IMR-90 (cell line): ENCODE data around the gene PIEZO1.

ENCODE experiments used
- POLR2A ChIP-seq: IDR thresholded peaks from 2 replicates; pipeline ENCODE4 v1.6.1; 2012; ENCODE audit warnings: mild to moderate bottlenecking, low read depth, low read length
- RAD21 ChIP-seq: IDR thresholded peaks from 2 replicates; pipeline ENCODE4 v1.6.1; 2012; ENCODE audit warnings: low read length, improper control_type of control experiment
- SMC3 ChIP-seq: fragments of 150-350 bp; IDR thresholded peaks from 2 replicates; pipeline ENCODE4 v1.6.1; 2016; ENCODE audit warnings: low read depth, mild to moderate bottlenecking, antibody characterized with exemption, low read length, moderate library complexity
- TF ChIP-seq, protein P1 (sequence below): conservative IDR thresholded peaks from 2 replicates; pipeline ENCODE4 v1.5.1; 2012; ENCODE audit warnings: mild to moderate bottlenecking, low read depth, low read length, improper control_type of control experiment
- TF ChIP-seq, protein P2 (sequence below): fragments of 150-350 bp; IDR thresholded peaks from 2 replicates; pipeline ENCODE4 v1.6.1; 2017; ENCODE audit warnings: mild to moderate bottlenecking, antibody characterized with exemption, low read length, low read depth

- TF ChIP-seq POLR2A (no peak), RAD21 (no peak), SMC3 (no peak)
- TF ChIP-seq, protein P1, sequence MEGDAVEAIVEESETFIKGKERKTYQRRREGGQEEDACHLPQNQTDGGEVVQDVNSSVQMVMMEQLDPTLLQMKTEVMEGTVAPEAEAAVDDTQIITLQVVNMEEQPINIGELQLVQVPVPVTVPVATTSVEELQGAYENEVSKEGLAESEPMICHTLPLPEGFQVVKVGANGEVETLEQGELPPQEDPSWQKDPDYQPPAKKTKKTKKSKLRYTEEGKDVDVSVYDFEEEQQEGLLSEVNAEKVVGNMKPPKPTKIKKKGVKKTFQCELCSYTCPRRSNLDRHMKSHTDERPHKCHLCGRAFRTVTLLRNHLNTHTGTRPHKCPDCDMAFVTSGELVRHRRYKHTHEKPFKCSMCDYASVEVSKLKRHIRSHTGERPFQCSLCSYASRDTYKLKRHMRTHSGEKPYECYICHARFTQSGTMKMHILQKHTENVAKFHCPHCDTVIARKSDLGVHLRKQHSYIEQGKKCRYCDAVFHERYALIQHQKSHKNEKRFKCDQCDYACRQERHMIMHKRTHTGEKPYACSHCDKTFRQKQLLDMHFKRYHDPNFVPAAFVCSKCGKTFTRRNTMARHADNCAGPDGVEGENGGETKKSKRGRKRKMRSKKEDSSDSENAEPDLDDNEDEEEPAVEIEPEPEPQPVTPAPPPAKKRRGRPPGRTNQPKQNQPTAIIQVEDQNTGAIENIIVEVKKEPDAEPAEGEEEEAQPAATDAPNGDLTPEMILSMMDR: no peak
- TF ChIP-seq, protein P2, sequence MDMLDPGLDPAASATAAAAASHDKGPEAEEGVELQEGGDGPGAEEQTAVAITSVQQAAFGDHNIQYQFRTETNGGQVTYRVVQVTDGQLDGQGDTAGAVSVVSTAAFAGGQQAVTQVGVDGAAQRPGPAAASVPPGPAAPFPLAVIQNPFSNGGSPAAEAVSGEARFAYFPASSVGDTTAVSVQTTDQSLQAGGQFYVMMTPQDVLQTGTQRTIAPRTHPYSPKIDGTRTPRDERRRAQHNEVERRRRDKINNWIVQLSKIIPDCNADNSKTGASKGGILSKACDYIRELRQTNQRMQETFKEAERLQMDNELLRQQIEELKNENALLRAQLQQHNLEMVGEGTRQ: no peak
These were observed 21.4 kb downstream of the PIEZO1 start for GRCh38 chr16:88763502-88764053.
